HG03342 (cell line): ENCODE measurements around the gene RALB.
"Not testable (repeated sequence)": the region's sequence is repeated elsewhere in the genome, so short reads cannot be mapped to it uniquely, and the experiment has no call there.

Source experiments
- ATAC-seq: cut with Tn5 transposase; IDR thresholded peaks from one replicate; pipeline ENCODE4 v1.9.1; 2021; ENCODE audit warnings: mild to moderate bottlenecking, moderate library complexity; ENCODE audit not compliant: unreplicated experiment

The RALB gene

GRCh38 chr2:120241684-120242083, 11.0 kb upstream of the RALB start:
- ATAC-seq, result no peak

GRCh38 chr2:120243211-120243610, 9.4 kb upstream of the RALB start:
- no peak for ATAC-seq

- ATAC-seq, result no peak
Measured at GRCh38 chr2:120243875-120244553, 8.6 kb upstream of the RALB start.

- no peak for ATAC-seq
Measured at GRCh38 chr2:120244656-120245519, 7.8 kb upstream of the RALB start.

- no peak for ATAC-seq
Measured at GRCh38 chr2:120245520-120246332, 6.9 kb upstream of the RALB start.

GRCh38 chr2:120246546-120247300, 5.9 kb upstream of the RALB start:
- no peak for ATAC-seq

- ATAC-seq, result no peak
Measured at GRCh38 chr2:120247851-120248250, 4.8 kb upstream of the RALB start.

- ATAC-seq, result no peak
Measured at GRCh38 chr2:120250640-120251039, 2.0 kb upstream of the RALB start.

- no peak for ATAC-seq
Measured at GRCh38 chr2:120251078-120251477, 1.6 kb upstream of the RALB start.

GRCh38 chr2:120251880-120252224, 800 bp upstream of the RALB start:
- ATAC-seq, result no peak

- ATAC-seq, result peak; percentile 25
Measured at GRCh38 chr2:120253021-120253882, 600 bp downstream of the RALB start.

- ATAC-seq, result no peak
Measured at GRCh38 chr2:120254178-120254577, 1.5 kb downstream of the RALB start.

GRCh38 chr2:120255071-120255470, 2.4 kb downstream of the RALB start:
- ATAC-seq, result no peak

GRCh38 chr2:120255986-120256650, 3.5 kb downstream of the RALB start:
- no peak for ATAC-seq

- ATAC-seq, result no peak
Measured at GRCh38 chr2:120256651-120257000, 4.0 kb downstream of the RALB start.

GRCh38 chr2:120257522-120257921, 4.9 kb downstream of the RALB start:
- ATAC-seq, result no peak

- ATAC-seq, result no peak
Measured at GRCh38 chr2:120258196-120258595, 5.5 kb downstream of the RALB start.

- not testable (repeated sequence) for ATAC-seq
Measured at GRCh38 chr2:120259939-120260338, 7.3 kb downstream of the RALB start.

- ATAC-seq, result no peak
Measured at GRCh38 chr2:120260736-120261135, 8.1 kb downstream of the RALB start.
